ENCODE measurements around the gene PLA2G2D. TPM values are rescaled to one million over a fixed set of nuclear protein-coding genes. Genes with fewer than 3 reads are reported as not detected.

Gene PLA2G2D
- total RNA-seq, 2 donors from 2014 or later, result not detected

DNA sequence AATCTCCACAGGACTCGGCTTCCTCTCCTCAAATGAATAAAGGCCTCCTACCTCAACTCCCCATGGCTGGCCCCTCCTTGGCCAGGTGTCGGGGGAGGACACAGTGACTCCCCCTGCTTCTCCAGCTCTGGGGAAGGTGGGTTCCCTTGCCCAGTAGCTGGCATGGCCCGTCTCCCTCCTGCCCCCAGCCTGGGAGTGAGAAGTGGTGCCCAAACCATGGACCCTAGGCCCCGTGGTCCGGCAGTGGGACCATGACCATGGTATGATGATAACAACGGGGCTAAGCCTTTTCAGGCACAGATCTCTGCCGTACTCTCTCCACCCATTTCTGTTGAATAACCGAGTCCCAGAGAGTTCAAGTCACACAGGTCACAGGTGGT, 31.0 kb upstream of the PLA2G2D start:
- ATAC-seq (no peak), DNase-seq (peak in 1 of 4 donors; percentile 7)
- intact Hi-C loops (cut with DNase I), result no loop called here
- Histone ChIP-seq H3K27me3 (no peaks in the 10 kb centered on the region), H3K27ac (no peak overlapping the region), H3K9me3 (no peaks in the 10 kb centered on the region), H3K36me3 (replicated peaks in 1 of 2; ENCODE audit: insufficient read depth in 1 of 2, low read depth in 2 of 2) (no peaks in the 10 kb centered on the region), H3K4me1 (peaks cover 19% of the 10 kb centered on the region), H3K4me3 (no peak overlapping the region)
- WGBS, 2 donors, result 74 to 90% methylated on average over 7 of the region's 8 CpGs
- TF ChIP-seq CTCF (IDR thresholded peaks at IDR 0.05) (no peak), POLR2A (IDR thresholded peaks at IDR 0.05) (no peak)

GRCh38 chr1:20149601-20150325, 30.4 kb upstream of the PLA2G2D start:
- WGBS, 2 donors, result 75 to 80% methylated on average over 26 to 27 of the region's 27 CpGs
- Histone ChIP-seq H3K36me3 (replicated peaks in 1 of 2; ENCODE audit: insufficient read depth in 1 of 2, low read depth in 2 of 2) (no peaks in the 10 kb centered on the region), H3K4me3 (no peak overlapping the region), H3K27ac (no peak overlapping the region), H3K4me1 (peaks cover 19% of the 10 kb centered on the region), H3K9me3 (no peaks in the 10 kb centered on the region), H3K27me3 (no peaks in the 10 kb centered on the region)
- no peak for ATAC-seq
- intact Hi-C loops (cut with DNase I), result loop anchor here (5.0 kb wide), 1 partner anchor 237 kb away; no protein-coding TSS in a partner anchor
- DNase-seq, result peak in 1 of 4 donors; percentile 6
- no peak for TF ChIP-seq CTCF (IDR thresholded peaks at IDR 0.05)
- no peak for TF ChIP-seq POLR2A (IDR thresholded peaks at IDR 0.05)

- intact Hi-C loops (cut with DNase I), result loop anchor here (5.0 kb wide), 1 partner anchor 237 kb away; no protein-coding TSS in a partner anchor
- ATAC-seq, result no peak
- no peak overlapping the region for H3K27ac ChIP-seq
- no peaks in the 10 kb centered on the region for H3K27me3 ChIP-seq
- TF ChIP-seq POLR2A (IDR thresholded peaks at IDR 0.05) (no peak), CTCF (IDR thresholded peaks at IDR 0.05) (no peak)
- H3K4me1 ChIP-seq, result peaks cover 13% of the 10 kb centered on the region
- peak in 1 of 4 donors; percentile 8 for DNase-seq
- no peaks in the 10 kb centered on the region for H3K9me3 ChIP-seq
- H3K36me3 ChIP-seq (replicated peaks in 1 of 2; ENCODE audit: insufficient read depth in 1 of 2, low read depth in 2 of 2), result no peaks in the 10 kb centered on the region
- 74 to 82% methylated on average over 6 to 13 of the region's 13 CpGs for WGBS, 2 donors
- H3K4me3 ChIP-seq, result no peak overlapping the region
Measured at GRCh38 chr1:20148571-20149500, 29.5 kb upstream of the PLA2G2D start.

DNA sequence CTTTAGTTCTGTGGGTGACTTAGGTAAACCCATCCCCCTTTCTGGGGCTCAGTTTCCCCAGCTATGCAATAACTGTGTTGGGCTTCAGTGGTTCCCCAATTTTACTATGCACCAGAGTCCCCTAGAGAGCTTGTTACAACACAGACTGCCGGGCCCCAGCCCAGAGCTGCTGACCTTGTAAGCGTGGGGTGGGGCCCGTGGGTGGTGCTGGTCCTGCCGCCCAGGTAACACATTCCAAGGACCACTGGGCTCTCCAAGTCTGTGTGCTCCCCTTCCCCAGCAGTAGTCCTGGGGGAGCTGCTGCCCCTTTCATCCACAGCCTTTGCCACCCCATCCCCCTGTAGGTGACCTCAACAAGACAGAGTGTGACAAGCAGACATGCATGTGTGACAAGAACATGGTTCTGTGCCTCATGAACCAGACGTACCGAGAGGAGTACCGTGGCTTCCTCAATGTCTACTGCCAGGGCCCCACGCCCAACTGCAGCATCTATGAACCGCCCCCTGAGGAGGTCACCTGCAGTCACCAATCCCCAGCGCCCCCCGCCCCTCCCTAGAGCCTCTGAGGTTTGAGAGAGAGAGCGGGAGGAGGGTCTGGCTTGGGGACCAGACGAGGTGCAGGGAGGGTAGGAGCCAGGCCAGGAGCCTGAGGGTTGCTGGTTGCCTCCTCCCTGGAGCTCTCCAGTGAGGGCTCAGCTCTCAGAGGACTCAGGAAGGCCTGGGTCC, 28.7 kb upstream of the PLA2G2D start:
- Histone ChIP-seq H3K36me3 (replicated peaks in 1 of 2; ENCODE audit: insufficient read depth in 1 of 2, low read depth in 2 of 2) (no peaks in the 10 kb centered on the region), H3K27ac (no peak overlapping the region), H3K9me3 (no peaks in the 10 kb centered on the region), H3K4me1 (peaks cover 10% of the 10 kb centered on the region), H3K27me3 (no peaks in the 10 kb centered on the region), H3K4me3 (no peak overlapping the region)
- intact Hi-C loops (cut with DNase I), result loop anchor here (5.0 kb wide), 1 partner anchor 236 kb away; no protein-coding TSS in a partner anchor
- DNase-seq, result peak in 1 of 4 donors; percentile 3
- 76% methylated on average over 8 to 13 of the region's 13 CpGs for WGBS, 2 donors
- no peak for TF ChIP-seq CTCF (IDR thresholded peaks at IDR 0.05)
- TF ChIP-seq POLR2A (IDR thresholded peaks at IDR 0.05), result no peak
- ATAC-seq, result no peak

Measured in body of pancreas (tissue), 4 donors.